HG03045 (cell line): Measurements from ENCODE around the gene TMX2.
A peak's percentile ranks its signal among the peaks of the same experiment; 100 is the strongest.
"Not testable (repeated sequence)": the region's sequence is repeated elsewhere in the genome, so short reads cannot be mapped to it uniquely, and the experiment has no call there.

Experiments
- ATAC-seq: cut with Tn5 transposase; IDR thresholded peaks from one replicate; pipeline ENCODE4 v1.9.1; 2021; ENCODE audit warnings: mild to moderate bottlenecking, moderate library complexity; ENCODE audit not compliant: unreplicated experiment

Gene TMX2

GRCh38 chr11:57711414-57712255 is 758 bp upstream of the TMX2 start, which contains the start of gene MED19:
Gene MED19 (minus strand): TSS chr11:57712215. CDS start chr11:57712179, 36 bp downstream.
- ATAC-seq: peak; percentile 49

- no peak for ATAC-seq
These were observed 1.4 kb downstream of the TMX2 start for GRCh38 chr11:57713835-57714234.

GRCh38 chr11:57716726-57717125 is 4.3 kb downstream of the TMX2 start:
- ATAC-seq: not testable (repeated sequence)

GRCh38 chr11:57727185-57727584 is 14.8 kb downstream of the TMX2 start:
- ATAC-seq: no peak

GRCh38 chr11:57728829-57729228 is 16.4 kb downstream of the TMX2 start:
- ATAC-seq: no peak

GRCh38 chr11:57729479-57729878 is 17.1 kb downstream of the TMX2 start:
- no peak for ATAC-seq

GRCh38 chr11:57732661-57733060 is 20.3 kb downstream of the TMX2 start:
- ATAC-seq: no peak

- no peak for ATAC-seq
These were observed 23.4 kb downstream of the TMX2 start for GRCh38 chr11:57735619-57736298.

GRCh38 chr11:57741132-57742086 is 29.0 kb downstream of the TMX2 start, which contains the start of gene SELENOH:
Gene SELENOH (plus strand): TSS chr11:57741491. CDS start chr11:57741596, 105 bp downstream.
- ATAC-seq: peak; percentile 86

GRCh38 chr11:57742087-57742452 is 29.7 kb downstream of the TMX2 start:
- no peak for ATAC-seq

- no peak for ATAC-seq
These were observed 32.0 kb downstream of the TMX2 start for GRCh38 chr11:57744357-57744756.

- no peak for ATAC-seq
These were observed 32.8 kb downstream of the TMX2 start for GRCh38 chr11:57745206-57745605.

GRCh38 chr11:57746920-57747319 is 34.5 kb downstream of the TMX2 start:
- no peak for ATAC-seq

- ATAC-seq: no peak
These were observed 38.8 kb downstream of the TMX2 start for GRCh38 chr11:57751176-57751575.

GRCh38 chr11:57751676-57752253 is 39.4 kb downstream of the TMX2 start, which contains the start of gene BTBD18:
Gene BTBD18 (minus strand): TSS chr11:57751819. CDS start chr11:57751188, 631 bp downstream.
- ATAC-seq: no peak

- no peak for ATAC-seq
These were observed 40.6 kb downstream of the TMX2 start for GRCh38 chr11:57752954-57753353.

GRCh38 chr11:57758174-57758573 is 45.8 kb downstream of the TMX2 start:
- ATAC-seq: no peak

GRCh38 chr11:57761301-57762234 is 49.2 kb downstream of the TMX2 start, which contains the start of gene CTNND1:
Gene CTNND1 (plus strand): TSS chr11:57761802. CDS start chr11:57791479, 29,677 bp downstream.
- ATAC-seq: peak; percentile 79

- no peak for ATAC-seq
These were observed 50.0 kb downstream of the TMX2 start for GRCh38 chr11:57762235-57762861.
